ENCODE data around the gene DIRAS3. TPM values are rescaled to one million over a fixed set of nuclear protein-coding genes. Genes with fewer than 3 reads are reported as not detected.
"Not testable (repeated sequence)": the region's sequence is repeated elsewhere in the genome, so short reads cannot be mapped to it uniquely, and the experiment has no call there.

Gene DIRAS3
- polyA plus RNA-seq, 1 of the 3 experiments (the other 2 are of a cell fraction): 16.6 TPM

DNA sequence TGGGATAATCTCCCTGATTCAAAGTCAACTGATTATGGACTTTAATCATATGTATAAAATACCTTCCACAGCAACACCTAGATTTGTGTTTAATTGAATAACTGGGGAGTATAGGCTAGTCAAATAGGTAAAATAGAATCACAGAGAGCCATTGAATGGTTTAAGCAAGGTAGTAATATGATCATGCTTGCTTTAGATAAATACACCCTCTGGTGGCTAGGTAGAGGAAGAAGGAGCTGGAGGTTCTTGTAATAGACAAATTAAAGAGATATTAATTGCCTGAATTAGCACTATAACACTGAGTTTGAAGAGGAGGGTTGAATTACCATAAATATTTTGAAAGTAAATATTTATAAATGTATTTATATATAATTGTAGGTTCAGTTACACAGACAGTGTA lies 40.3 kb downstream of the DIRAS3 start (continued):
- no peak for TF ChIP-seq POLR2AphosphoS5 (IDR thresholded peaks at IDR 0.05; ENCODE audit: low read depth, low read length)

DNA sequence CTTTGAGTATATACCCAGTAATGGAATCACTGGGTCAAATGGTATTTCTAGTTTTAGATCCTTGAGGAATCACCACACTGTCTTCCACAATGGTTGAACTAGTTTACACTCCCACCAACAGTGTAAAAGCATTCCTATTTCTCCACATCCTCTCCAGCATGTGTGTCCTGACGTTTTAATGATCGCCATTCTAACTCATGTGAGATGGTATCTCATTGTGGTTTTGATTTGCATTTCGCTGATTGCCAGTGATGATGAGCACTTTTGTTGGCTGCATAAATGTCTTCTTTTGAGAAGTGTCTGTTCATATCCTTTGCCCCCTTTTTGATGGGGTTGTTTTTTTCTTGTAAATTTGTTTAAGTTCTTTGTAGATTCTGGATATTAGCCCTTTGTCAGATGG lies 46.8 kb downstream of the DIRAS3 start:
- H3K27ac ChIP-seq (ENCODE audit: low read depth in 2 of 2, low read length in 1 of 2); H2AFZ ChIP-seq (ENCODE audit: low read depth); H4K20me1 ChIP-seq (ENCODE audit: insufficient read depth); H3K4me1 ChIP-seq (ENCODE audit: control insufficient read depth in 1 of 2, insufficient read depth in 2 of 2, low read depth in 1 of 2, low read length in 1 of 2); H3K27me3 ChIP-seq (ENCODE audit: insufficient read depth); H3K4me2 ChIP-seq; H3K9me2 ChIP-seq; DNase-seq; POLR2A ChIA-PET; CTCF ChIA-PET; H3K4me3 ChIP-seq (ENCODE audit: low read depth in 2 of 2, low read length in 1 of 2); H3K36me3 ChIP-seq (replicated peaks in 1 of 2; ENCODE audit: control insufficient read depth in 1 of 2, insufficient read depth in 2 of 2, low read length in 1 of 2); H3K79me2 ChIP-seq (ENCODE audit: insufficient read depth); H3F3A ChIP-seq (replicated peaks; ENCODE audit: insufficient read depth); H3K9ac ChIP-seq: not testable (repeated sequence)
- WGBS (ENCODE audit: low lambda C conversion rate): 91% methylated on average over 3 of the region's 3 CpGs
- peaks cover 11% of the 10 kb centered on the region; the same call in 1 of the 2 replicates for H3K9me3 ChIP-seq

DNA sequence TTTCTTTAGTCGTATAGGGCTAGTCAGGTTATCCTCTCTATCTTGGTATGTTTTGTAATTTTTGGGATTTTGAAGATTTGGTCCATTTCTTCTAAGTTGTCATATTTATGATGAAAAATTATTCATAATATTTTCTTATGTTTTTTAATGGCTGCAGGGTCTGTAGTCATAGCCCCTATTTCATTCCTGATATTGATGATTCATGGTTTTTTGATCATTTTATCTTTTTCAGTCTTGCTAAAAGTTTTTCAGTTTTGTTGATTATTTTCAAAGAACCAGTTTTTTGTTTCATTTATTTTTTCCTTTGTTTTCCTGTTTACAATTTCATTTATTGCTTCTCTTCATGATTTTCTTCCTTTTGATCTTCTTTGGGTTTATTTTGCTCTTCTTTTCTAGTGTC lies 50.2 kb downstream of the DIRAS3 start:
- TF ChIP-seq, protein P1, sequence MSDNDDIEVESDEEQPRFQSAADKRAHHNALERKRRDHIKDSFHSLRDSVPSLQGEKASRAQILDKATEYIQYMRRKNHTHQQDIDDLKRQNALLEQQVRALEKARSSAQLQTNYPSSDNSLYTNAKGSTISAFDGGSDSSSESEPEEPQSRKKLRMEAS (IDR thresholded peaks at IDR 0.05; ENCODE audit: low read depth): no peak
- TF ChIP-seq NFIC (IDR thresholded peaks at IDR 0.05; ENCODE audit: borderline replicate concordance) (no peak), JUND (IDR thresholded peaks at IDR 0.05) (no peak), RXRA (IDR thresholded peaks at IDR 0.05; ENCODE audit: borderline replicate concordance, low read depth) (no peak), FOXJ3 (CRISPR knock-in tag; IDR thresholded peaks at IDR 0.05) (no peak), MXI1 (IDR thresholded peaks at IDR 0.05; ENCODE audit: low read depth, low read length) (no peak), GABPA (IDR thresholded peaks at IDR 0.05; ENCODE audit: low read depth) (no peak), SMC3 (IDR thresholded peaks at IDR 0.05; ENCODE audit: low read depth, low read length) (no peak), RCOR1 (IDR thresholded peaks at IDR 0.05; ENCODE audit: low read length) (no peak), NRF1 (IDR thresholded peaks at IDR 0.05; ENCODE audit: low read depth, low read length) (no peak), GATA2 (CRISPR knock-in tag; IDR thresholded peaks at IDR 0.05) (no peak)
- TF ChIP-seq, protein P2, sequence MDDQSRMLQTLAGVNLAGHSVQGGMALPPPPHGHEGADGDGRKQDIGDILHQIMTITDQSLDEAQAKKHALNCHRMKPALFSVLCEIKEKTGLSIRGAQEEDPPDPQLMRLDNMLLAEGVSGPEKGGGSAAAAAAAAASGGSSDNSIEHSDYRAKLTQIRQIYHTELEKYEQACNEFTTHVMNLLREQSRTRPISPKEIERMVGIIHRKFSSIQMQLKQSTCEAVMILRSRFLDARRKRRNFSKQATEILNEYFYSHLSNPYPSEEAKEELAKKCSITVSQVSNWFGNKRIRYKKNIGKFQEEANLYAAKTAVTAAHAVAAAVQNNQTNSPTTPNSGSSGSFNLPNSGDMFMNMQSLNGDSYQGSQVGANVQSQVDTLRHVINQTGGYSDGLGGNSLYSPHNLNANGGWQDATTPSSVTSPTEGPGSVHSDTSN (IDR thresholded peaks at IDR 0.05): no peak
- POLR2A ChIA-PET: no interaction called here
- Histone ChIP-seq H3K4me3 (ENCODE audit: low read depth in 2 of 2, low read length in 1 of 2) (no peak overlapping the region), H3K27me3 (ENCODE audit: insufficient read depth) (no peaks in the 10 kb centered on the region), H3K4me1 (ENCODE audit: control insufficient read depth in 1 of 2, insufficient read depth in 2 of 2, low read depth in 1 of 2, low read length in 1 of 2) (no peaks in the 10 kb centered on the region), H3K79me2 (ENCODE audit: insufficient read depth) (no peaks in the 10 kb centered on the region), H3K9ac (no peak overlapping the region), H3K4me2 (no peak overlapping the region), H3K9me2 (no peaks in the 10 kb centered on the region), H3K36me3 (replicated peaks in 1 of 2; ENCODE audit: control insufficient read depth in 1 of 2, insufficient read depth in 2 of 2, low read length in 1 of 2) (no peaks in the 10 kb centered on the region), H4K20me1 (ENCODE audit: insufficient read depth) (no peaks in the 10 kb centered on the region), H3K27ac (ENCODE audit: low read depth in 2 of 2, low read length in 1 of 2) (no peak overlapping the region), H3K9me3 (peaks cover 11% of the 10 kb centered on the region; the same call in 1 of the 2 replicates), H3F3A (replicated peaks; ENCODE audit: insufficient read depth) (peaks cover 5% of the 10 kb centered on the region), H2AFZ (ENCODE audit: low read depth) (no peak overlapping the region)
- 7% methylated on average over 1 of the region's 1 CpG for WGBS (ENCODE audit: low lambda C conversion rate)
- CTCF ChIA-PET: no interaction called here
- no peak for DNase-seq
